Mucosa of descending colon (tissue), 3 donors: Measurements from ENCODE around the gene KLF15. TPM values are rescaled to one million over a fixed set of nuclear protein-coding genes. Genes with fewer than 3 reads are reported as not detected.

Experiments
- ATAC-seq: fragments of 200-7000 bp; cut with Tn5 transposase; one replicate; pipeline ENCODE4 v1.9.1; 2020; ENCODE audit warnings: mild to moderate bottlenecking, moderate library complexity
- DNase-seq, 3 donors: peaks; one replicate each; pipeline ENCODE4 v3.0.0-alpha.2; 2020
- H3K36me3 ChIP-seq: fragments of 200-600 bp; one replicate; pipeline ENCODE4 v1.8.0; 2021; ENCODE audit warnings: low read depth, mild to moderate bottlenecking
- H3K4me1 ChIP-seq: fragments of 200-600 bp; one replicate; pipeline ENCODE4 v1.8.0; 2021; ENCODE audit warnings: low read depth, mild to moderate bottlenecking
- H3K4me3 ChIP-seq: fragments of 200-600 bp; one replicate; pipeline ENCODE4 v1.8.0; 2021; ENCODE audit warnings: mild to moderate bottlenecking
- H3K9me3 ChIP-seq: fragments of 200-600 bp; one replicate; pipeline ENCODE4 v1.8.0; 2021; ENCODE audit warnings: mild to moderate bottlenecking
- intact Hi-C, 2 donors: fragments of 100-400 bp; cut with DNase I in 1 of 2; cut with micrococcal nuclease in 1 of 2; formaldehyde crosslinking; loops; one replicate each; pipeline versions ENCODE4 v1.11.0 to v1.11.1; 2022; cut with DNase I, micrococcal nuclease
- total RNA-seq, 3 donors: library from RNA; stranded (reverse); fragmentation: NEBNext Ultra II Directional in 2 of 3; extraction: Animal tissue kit (Norgen Biotek cat#: 25700) in 2 of 3; gene quantifications; one replicate each; pipeline versions ENCODE4 v1.2.1 to v1.2.4, GENCODE V29; 2021 to 2023
- TF ChIP-seq, protein P1 (sequence below): fragments of 200-600 bp; IDR thresholded peaks from one replicate; pipeline ENCODE4 v1.8.0; 2022; ENCODE audit warnings: antibody characterized with exemption, mild to moderate bottlenecking
- donor health status: DM: no; HTN: no; CAD: no; lungs with moderate emphysema.
- donor health status: DM: no; HTN: no; CAD: no.
- donor health status: DM: no; HTN: yes; CAD: no.

KLF15 gene
- total RNA-seq, 3 donors from 2014 or later, result 1.3 to 21.9 (median 2.0) TPM

DNA sequence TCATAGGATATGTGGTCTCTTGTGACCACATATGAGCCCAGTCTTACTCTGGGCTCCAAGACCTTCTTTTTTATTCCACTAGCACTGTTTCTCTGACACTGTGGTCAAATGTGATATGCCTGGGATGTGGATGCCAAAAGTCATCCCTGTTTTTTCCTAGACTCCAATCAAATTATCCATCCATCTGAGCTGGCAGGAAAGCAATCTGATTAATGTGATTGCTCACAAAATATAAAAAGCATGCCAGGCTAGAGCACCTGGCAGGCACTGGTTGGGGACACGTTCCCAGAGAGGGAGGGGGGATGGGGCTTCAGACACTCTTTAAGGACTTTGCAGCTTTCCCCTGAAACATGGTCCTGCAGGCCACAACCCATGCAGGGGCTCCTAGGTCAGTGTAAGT, 34.4 kb upstream of the KLF15 start:
- DNase-seq (no peak), ATAC-seq (no peak)
- Histone ChIP-seq H3K36me3 (no peaks in the 10 kb centered on the region), H3K4me1 (peaks cover 2% of the 10 kb centered on the region), H3K9me3 (no peaks in the 10 kb centered on the region), H3K4me3 (no peak overlapping the region)
- intact Hi-C loops, result loop anchor here (5.0 to 10.0 kb wide), 3 partner anchors 134 to 257 kb away; no protein-coding TSS in a partner anchor
- TF ChIP-seq, protein P1, sequence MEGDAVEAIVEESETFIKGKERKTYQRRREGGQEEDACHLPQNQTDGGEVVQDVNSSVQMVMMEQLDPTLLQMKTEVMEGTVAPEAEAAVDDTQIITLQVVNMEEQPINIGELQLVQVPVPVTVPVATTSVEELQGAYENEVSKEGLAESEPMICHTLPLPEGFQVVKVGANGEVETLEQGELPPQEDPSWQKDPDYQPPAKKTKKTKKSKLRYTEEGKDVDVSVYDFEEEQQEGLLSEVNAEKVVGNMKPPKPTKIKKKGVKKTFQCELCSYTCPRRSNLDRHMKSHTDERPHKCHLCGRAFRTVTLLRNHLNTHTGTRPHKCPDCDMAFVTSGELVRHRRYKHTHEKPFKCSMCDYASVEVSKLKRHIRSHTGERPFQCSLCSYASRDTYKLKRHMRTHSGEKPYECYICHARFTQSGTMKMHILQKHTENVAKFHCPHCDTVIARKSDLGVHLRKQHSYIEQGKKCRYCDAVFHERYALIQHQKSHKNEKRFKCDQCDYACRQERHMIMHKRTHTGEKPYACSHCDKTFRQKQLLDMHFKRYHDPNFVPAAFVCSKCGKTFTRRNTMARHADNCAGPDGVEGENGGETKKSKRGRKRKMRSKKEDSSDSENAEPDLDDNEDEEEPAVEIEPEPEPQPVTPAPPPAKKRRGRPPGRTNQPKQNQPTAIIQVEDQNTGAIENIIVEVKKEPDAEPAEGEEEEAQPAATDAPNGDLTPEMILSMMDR, result no peak

DNA sequence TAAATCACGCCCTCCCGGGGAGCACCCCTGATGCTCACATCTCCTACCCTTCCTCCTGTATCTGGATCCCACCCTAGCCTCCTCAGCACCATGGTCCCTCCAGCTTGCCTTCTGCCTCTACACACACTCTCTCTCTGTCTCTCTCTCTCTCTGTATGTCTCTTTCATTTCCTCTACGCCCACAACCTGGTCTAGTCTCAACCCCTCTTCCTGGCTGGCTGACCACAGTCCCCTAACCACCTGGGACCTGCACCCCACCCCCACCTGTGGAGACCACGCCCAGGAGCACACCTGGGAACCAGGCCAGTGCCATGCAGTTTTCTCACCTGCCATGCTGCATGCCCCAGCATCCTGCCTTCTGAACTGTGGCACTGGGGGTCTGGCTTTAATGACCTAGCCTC, 33.5 kb upstream of the KLF15 start:
- Histone ChIP-seq H3K4me3 (no peak overlapping the region), H3K4me1 (peaks cover 2% of the 10 kb centered on the region), H3K9me3 (no peaks in the 10 kb centered on the region), H3K36me3 (no peaks in the 10 kb centered on the region)
- TF ChIP-seq, protein P1, result no peak
- DNase-seq (no peak), ATAC-seq (no peak)
- intact Hi-C loops, result loop anchor here (5.0 to 10.0 kb wide), 3 partner anchors 133 to 256 kb away; no protein-coding TSS in a partner anchor

DNA sequence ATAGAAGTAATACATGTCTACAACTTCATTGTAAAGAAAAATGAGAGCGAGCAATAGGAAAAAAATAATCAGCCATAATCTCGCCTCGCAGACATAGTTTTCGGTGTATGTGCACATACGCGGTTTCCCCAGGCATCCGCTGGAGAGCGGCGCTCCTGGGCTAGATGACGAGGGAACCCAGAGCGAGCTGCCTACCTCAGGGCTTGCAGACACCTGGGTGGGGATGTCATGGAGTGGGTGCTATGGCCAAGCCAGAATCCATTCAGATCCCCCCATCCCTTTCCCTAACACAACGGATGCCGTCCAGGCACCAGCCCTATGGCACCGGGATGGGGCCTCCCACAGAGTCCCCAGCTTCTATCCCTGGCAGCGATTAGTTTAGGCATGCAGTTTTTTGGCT, 33.0 kb upstream of the KLF15 start:
- no peak overlapping the region for H3K4me3 ChIP-seq
- ATAC-seq (no peak), DNase-seq (no peak)
- H3K9me3 ChIP-seq, result no peaks in the 10 kb centered on the region
- intact Hi-C loops, result loop anchor here (5.0 to 10.0 kb wide), 3 partner anchors 133 to 255 kb away; no protein-coding TSS in a partner anchor
- peaks cover 2% of the 10 kb centered on the region for H3K4me1 ChIP-seq
- TF ChIP-seq, protein P1, result no peak
- H3K36me3 ChIP-seq, result no peaks in the 10 kb centered on the region

DNA sequence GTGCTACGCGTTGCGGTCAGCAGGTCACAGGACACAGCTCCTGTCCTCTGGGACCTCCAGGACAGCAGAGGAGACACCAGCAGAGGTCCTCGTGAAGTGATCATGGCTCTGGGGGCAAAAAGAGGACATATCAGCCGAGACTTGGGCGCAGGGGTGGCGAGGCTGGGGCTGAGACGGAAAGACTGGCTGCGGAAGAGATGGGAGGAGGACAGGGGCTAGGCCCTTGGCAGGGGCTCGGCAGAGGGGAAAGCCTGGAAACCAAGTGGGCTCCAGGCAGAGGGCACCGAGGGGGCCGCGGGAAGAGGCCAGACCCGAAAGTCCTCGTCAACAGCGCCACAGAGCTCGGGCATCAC, 32.6 kb upstream of the KLF15 start:
- Histone ChIP-seq H3K9me3 (no peaks in the 10 kb centered on the region), H3K4me1 (peaks cover 2% of the 10 kb centered on the region), H3K36me3 (no peaks in the 10 kb centered on the region), H3K4me3 (no peak overlapping the region)
- no peak for DNase-seq
- ATAC-seq, result no peak
- intact Hi-C loops, result loop anchor here (5.0 to 10.0 kb wide), 3 partner anchors 132 to 255 kb away; no protein-coding TSS in a partner anchor
- TF ChIP-seq, protein P1, result no peak

DNA sequence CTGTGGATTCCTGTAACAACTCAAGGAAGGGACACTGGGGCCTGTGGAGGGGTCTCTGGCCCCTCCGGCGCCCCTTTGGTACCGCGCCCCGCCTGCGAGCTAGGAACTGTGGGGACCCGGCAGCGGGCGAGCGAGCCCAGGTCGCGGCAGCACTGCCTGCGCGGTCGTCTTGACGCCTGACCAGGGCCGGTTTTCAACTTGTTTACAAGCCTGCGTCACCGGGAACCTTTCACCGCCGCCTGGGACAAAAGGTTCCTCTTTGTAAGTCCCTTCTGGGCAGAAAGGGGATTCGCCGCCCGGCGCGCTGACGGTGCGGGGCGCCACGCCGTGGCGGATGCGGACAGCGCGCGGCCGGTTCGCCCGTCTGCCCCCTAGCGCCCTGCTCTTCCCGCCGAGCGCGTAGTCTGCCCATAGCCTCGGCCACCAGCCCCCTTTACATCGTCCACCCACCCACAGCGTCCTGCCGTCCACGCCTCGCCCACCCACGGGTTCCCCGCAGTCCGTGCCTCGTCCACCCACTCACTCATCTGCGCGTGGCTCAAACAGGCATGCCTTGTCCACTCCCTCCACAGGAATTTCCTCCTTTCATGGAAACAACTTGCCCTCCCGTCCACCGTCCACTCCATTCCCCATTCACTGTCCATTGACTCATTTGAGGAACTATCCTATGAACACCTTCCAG, 32.0 kb upstream of the KLF15 start:
- ATAC-seq, result peak; percentile 98
- Histone ChIP-seq H3K4me3 (no peak overlapping the region), H3K36me3 (no peaks in the 10 kb centered on the region), H3K4me1 (peaks cover 2% of the 10 kb centered on the region), H3K9me3 (no peaks in the 10 kb centered on the region)
- intact Hi-C loops, result no loop called here
- TF ChIP-seq, protein P1, result peak; percentile 85
- DNase-seq, result peak; percentile 85 to 89 (median 88)
